HepG2 (cell line): ENCODE measurements around the gene KSR1.

Experiments used
- ATM ChIP-seq: fragments of 450-650 bp; IDR thresholded peaks from 2 replicates; pipeline ENCODE4 v1.7.1; 2017; ENCODE audit warnings: mild to moderate bottlenecking, borderline replicate concordance
- EHMT2 ChIP-seq: fragments of 200-600 bp; sonication (generic); IDR thresholded peaks from 2 replicates; pipeline ENCODE4 v1.7.0; 2017; ENCODE audit warnings: antibody characterized with exemption, low read depth, low read length, borderline replicate concordance
- FOXJ3 ChIP-seq: sonication (generic); formaldehyde crosslinking; IDR thresholded peaks from 2 replicates; pipeline ENCODE4 v1.4.0; 2020; ENCODE audit warnings: missing genetic modification reagents, mild to moderate bottlenecking, borderline replicate concordance
- MYC ChIP-seq: sonication (generic); formaldehyde crosslinking; IDR thresholded peaks from 2 replicates; pipeline ENCODE4 v1.9.0; 2021; ENCODE audit warnings: missing genetic modification reagents, borderline replicate concordance
- NBN ChIP-seq: fragments of 450-650 bp; conservative IDR thresholded peaks from 2 replicates; pipeline ENCODE4 v1.6.1; 2017
- NFKB2 ChIP-seq: sonication (generic); formaldehyde crosslinking; IDR thresholded peaks from 2 replicates; pipeline ENCODE4 v1.4.0; 2020; ENCODE audit warnings: missing genetic modification reagents, borderline replicate concordance
- NFYB ChIP-seq: sonication (generic); formaldehyde crosslinking; IDR thresholded peaks from 2 replicates; pipeline ENCODE4 v1.4.0; 2020; ENCODE audit warnings: missing genetic modification reagents
- POLR2AphosphoS5 ChIP-seq: IDR thresholded peaks from 2 replicates; pipeline ENCODE4 v1.6.1; 2012; ENCODE audit warnings: low read depth, low read length
- RFX5 ChIP-seq: IDR thresholded peaks from 2 replicates; pipeline ENCODE4 v1.6.1; 2011; ENCODE audit warnings: low read depth, low read length, improper control_type of control experiment
- SIN3B ChIP-seq: fragments of 150-350 bp; IDR thresholded peaks from 2 replicates; pipeline ENCODE4 v1.6.1; 2014; ENCODE audit warnings: low read length
- TAF1 ChIP-seq: sonication (generic); formaldehyde crosslinking; IDR thresholded peaks from 2 replicates; pipeline ENCODE4 v1.4.0; 2020; ENCODE audit warnings: missing genetic modification reagents
- TAF15 ChIP-seq: fragments of 200-400 bp; formaldehyde crosslinking; IDR thresholded peaks from one replicate; pipeline ENCODE4 v1.6.1; 2018; ENCODE audit warnings: mild to moderate bottlenecking, low read depth, low read length; ENCODE audit not compliant: poor library complexity, severe bottlenecking
- ZBTB49 ChIP-seq: sonication (generic); formaldehyde crosslinking; IDR thresholded peaks from 2 replicates; pipeline ENCODE4 v1.4.0; 2020; ENCODE audit warnings: missing genetic modification reagents, borderline replicate concordance

DNA sequence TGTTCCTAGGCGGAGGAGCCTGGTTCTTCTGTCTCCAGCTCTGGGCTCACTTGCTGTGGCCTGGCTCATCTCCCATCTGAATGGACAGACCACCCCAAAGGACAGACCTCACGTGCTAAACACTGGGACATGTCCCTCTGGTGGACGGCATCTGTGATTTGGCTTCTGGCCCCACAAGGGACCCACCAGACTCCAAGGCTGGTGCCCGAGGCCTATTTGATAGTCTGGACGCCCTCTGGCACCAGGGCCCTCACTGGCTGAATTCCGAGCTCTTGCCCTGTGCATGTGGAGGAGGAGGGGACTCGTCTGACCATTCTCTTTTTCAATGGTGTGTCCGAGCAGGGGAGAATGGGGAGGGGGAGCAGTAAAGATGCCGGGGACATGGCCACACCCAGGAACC, 112.0 kb downstream of the KSR1 start:
- TF ChIP-seq NFKB2 (CRISPR knock-in tag) = no peak
- no peak for TF ChIP-seq ATM
- TF ChIP-seq NFYB = no peak
- TF ChIP-seq EHMT2 = no peak
- no peak for TF ChIP-seq RFX5
- no peak for TF ChIP-seq POLR2AphosphoS5
- TF ChIP-seq MYC (CRISPR knock-in tag) = no peak
- no peak for TF ChIP-seq TAF15
- TF ChIP-seq NBN = no peak
- TF ChIP-seq SIN3B = no peak
- no peak for TF ChIP-seq TAF1 (CRISPR knock-in tag)
- TF ChIP-seq ZBTB49 = no peak
- TF ChIP-seq FOXJ3 (CRISPR knock-in tag) = no peak
